NCI-H146 treated with DMSO at 0.1 percent for 48 hours (cell line): ENCODE results near the gene SLAMF7.
"Not testable (repeated sequence)": the region's sequence is repeated elsewhere in the genome, so short reads cannot be mapped to it uniquely, and the experiment has no call there.

Source experiments
- DNase-seq: peaks from one replicate; lab custom pipeline; 2025; ENCODE audit not compliant: unreplicated experiment; lab: John Stamatoyannopoulos, UW

Gene SLAMF7

GRCh38 chr1:160772331-160772730 lies 33.3 kb downstream of the SLAMF7 start:
- DNase-seq, result no peak

- no peak for DNase-seq
Measured at GRCh38 chr1:160773093-160773492, 34.0 kb downstream of the SLAMF7 start.

GRCh38 chr1:160774886-160775719 lies 36.1 kb downstream of the SLAMF7 start:
- no peak for DNase-seq

GRCh38 chr1:160776178-160776577 lies 37.1 kb downstream of the SLAMF7 start:
- DNase-seq, result no peak

- DNase-seq, result no peak
Measured at GRCh38 chr1:160777486-160778089, 38.5 kb downstream of the SLAMF7 start.

GRCh38 chr1:160778976-160779375 lies 39.9 kb downstream of the SLAMF7 start:
- no peak for DNase-seq

GRCh38 chr1:160779626-160780397 lies 40.8 kb downstream of the SLAMF7 start:
- DNase-seq, result no peak

DNA sequence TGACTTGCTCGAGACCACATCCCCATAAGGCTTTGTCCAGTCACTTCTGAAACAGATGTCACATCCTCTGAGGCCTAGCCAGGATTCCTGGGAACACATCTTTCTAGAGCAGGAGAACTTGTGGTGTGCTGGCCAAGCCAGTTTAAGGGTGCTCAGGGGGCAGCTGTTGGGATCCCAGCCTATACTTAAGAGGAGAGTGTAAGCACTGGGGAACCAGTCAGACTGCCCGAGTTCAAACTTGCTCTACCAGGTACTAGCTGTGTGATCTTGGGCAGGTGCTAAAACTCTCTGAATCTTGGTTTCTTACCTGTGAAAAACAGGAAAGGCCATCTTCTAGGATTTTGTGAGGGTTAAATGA lies 41.3 kb downstream of the SLAMF7 start:
- DNase-seq, result no peak

GRCh38 chr1:160781186-160781766 lies 42.2 kb downstream of the SLAMF7 start:
- DNase-seq, result no peak

GRCh38 chr1:160781914-160782689 lies 43.1 kb downstream of the SLAMF7 start:
- DNase-seq, result no peak

DNA sequence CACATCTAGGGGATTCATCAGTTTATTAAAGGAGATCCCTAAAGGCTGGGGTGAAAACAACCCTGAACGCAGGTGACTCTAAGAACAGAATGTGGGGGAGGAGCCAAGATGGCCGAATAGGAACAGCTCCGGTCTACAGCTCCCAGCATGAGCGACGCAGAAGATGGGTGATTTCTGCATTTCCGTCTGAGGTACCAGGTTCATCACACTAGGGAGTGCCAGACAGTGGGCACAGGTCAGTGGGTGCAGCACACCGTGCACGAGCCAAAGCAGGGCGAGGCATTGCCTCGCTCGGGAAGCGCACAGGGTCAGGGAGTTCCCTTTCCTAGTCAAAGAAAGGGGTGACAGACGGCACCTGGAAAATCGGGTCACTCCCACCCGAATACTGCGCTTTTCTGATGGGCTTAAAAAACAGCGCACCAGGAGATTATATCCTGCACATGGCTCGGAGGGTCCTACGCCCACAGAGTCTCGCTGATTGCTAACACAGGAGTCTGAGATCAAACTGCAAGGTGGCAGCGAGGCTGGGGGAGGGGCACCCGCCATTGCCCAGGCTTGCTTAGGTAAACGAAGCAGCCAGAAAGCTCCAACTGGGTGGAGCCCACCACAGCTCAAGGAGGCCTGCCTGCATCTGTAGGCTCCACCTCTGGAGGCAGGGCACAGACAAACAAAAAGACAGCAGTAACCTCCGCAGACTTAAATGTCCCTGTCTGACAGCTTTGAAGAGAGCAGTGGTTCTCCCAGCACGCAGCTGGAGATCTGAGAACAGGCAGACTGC lies 44.1 kb downstream of the SLAMF7 start:
- not testable (repeated sequence) for DNase-seq

DNA sequence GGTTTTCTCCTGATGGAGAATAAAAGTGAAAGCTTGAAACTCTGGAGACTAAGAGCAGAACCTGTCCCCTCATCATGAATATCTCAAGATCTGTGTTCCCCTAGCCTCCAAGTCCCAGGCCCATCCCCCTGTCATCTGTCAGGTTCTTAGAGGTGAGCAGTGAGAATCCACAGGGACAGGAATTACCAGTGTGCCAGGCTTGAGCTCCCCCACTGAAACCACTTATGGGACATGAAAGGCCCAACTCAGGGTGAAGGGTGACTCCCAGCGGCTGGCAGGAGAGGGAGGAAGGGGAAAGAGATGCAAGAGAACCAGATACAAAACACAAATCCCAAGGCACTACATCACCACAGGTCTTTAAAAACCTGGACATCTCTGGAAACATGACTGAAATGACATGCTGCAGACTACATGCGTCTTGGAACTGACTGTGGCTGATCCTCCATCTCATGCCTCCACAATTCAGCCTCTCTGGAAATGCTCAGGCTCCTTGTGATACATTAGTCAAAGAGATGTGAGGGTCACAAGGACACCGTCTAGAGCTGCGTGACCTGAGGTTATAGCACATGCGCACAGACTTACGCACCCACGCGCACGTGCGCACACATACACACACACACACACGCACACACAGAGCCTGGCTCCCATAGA lies 50.1 kb downstream of the SLAMF7 start:
- no peak for DNase-seq

DNA sequence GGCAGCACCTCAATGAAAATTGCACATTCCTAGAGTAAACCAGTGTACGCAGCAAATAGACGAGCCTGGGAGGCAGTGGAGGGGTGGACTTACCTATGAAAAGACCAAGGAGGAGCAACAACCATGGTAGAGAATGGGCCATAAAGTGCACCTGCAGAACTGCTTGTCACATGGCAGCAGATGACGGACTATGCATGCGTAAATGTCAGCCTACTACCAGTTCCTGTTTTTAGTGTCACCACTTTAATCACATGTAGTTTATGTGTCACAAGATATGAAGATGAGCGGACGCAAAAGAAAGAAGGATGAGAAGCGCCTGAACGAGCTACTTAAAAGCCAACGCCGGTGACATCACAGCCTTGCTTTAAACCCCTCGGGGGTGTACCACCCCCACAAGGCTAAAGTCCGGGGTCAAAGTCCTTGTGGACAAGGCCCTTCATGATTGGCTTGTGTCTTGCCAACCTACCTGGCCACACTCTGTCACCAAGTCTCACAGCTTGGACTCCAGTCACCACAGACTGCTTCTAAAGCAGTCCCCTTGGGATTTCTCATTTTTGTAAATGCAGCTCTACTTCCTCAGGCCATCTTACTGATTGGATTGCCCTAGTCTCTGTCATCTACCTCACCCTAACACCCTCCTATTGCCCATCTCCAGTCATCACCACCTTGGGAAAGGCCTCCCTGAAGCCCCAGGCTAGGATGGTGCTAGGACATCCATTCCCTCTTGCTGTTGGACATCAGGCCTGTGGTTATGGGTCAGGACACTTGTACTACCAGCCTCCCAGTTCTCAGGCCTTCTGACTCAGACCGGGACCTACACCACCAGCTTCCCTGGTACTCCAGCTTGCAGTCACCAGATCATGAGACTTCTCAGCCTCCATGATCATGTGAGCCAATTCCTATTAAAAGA lies 50.9 kb downstream of the SLAMF7 start:
- no peak for DNase-seq

GRCh38 chr1:160794376-160794775 lies 55.3 kb downstream of the SLAMF7 start:
- DNase-seq, result no peak

- no peak for DNase-seq
Measured at GRCh38 chr1:160795951-160796383, 56.9 kb downstream of the SLAMF7 start, which contains the start of gene LY9. TSS of gene LY9 (plus strand) at chr1:160796174. CDS start at chr1:160796188, 14 bp downstream.

- no peak for DNase-seq
Measured at GRCh38 chr1:160797271-160797709, 58.2 kb downstream of the SLAMF7 start.

GRCh38 chr1:160797861-160798273 lies 58.8 kb downstream of the SLAMF7 start:
- no peak for DNase-seq

GRCh38 chr1:160798439-160798838 lies 59.4 kb downstream of the SLAMF7 start:
- DNase-seq, result no peak
